Body of pancreas (tissue), 4 donors: ENCODE results near the gene GAL.

Source experiments
- POLR2A ChIP-seq, 3 donors: fragments of 450-650 bp; IDR thresholded peaks; one replicate each; pipeline ENCODE4 v1.6.1; 2016; ENCODE audit warnings: antibody characterized with exemption in 3 of 3, mild to moderate bottlenecking in 2 of 3
- TF ChIP-seq, protein P1 (sequence below), 7 experiments: fragments of 450-650 bp in 4 of 7; fragments of 200-600 bp in 3 of 7; sonication (generic) in 3 of 7; IDR thresholded peaks; one replicate each; pipeline ENCODE4 v1.5.1; 2016 to 2019; ENCODE audit warnings: antibody characterized with exemption in 7 of 7

DNA sequence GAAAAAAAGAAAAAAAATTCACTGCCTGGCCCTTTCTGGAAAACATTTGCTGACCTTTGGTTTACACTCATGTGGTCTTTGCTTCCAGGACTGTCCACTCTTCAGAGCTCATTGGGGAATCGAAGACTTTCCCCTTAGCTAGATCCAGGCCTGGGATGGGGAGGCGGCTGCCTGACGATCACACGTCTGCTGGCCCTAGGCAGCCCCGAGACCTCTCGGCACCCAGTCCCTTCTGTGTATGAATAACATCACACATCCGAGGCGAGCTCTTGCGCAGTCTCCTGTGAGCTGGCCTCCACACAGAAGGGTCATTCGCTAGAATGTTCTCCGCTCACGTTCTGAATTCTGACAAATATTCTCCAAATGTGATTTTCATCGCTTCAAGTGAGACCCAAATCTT, 25.7 kb upstream of the GAL start:
- TF ChIP-seq POLR2A (IDR thresholded peaks at IDR 0.05): no peak
- TF ChIP-seq, protein P1, sequence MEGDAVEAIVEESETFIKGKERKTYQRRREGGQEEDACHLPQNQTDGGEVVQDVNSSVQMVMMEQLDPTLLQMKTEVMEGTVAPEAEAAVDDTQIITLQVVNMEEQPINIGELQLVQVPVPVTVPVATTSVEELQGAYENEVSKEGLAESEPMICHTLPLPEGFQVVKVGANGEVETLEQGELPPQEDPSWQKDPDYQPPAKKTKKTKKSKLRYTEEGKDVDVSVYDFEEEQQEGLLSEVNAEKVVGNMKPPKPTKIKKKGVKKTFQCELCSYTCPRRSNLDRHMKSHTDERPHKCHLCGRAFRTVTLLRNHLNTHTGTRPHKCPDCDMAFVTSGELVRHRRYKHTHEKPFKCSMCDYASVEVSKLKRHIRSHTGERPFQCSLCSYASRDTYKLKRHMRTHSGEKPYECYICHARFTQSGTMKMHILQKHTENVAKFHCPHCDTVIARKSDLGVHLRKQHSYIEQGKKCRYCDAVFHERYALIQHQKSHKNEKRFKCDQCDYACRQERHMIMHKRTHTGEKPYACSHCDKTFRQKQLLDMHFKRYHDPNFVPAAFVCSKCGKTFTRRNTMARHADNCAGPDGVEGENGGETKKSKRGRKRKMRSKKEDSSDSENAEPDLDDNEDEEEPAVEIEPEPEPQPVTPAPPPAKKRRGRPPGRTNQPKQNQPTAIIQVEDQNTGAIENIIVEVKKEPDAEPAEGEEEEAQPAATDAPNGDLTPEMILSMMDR (IDR thresholded peaks at IDR 0.05): no peak
